B cell (primary cell): ENCODE data around the gene ISOC2.

Experiments
- CTCF ChIP-seq: fragments of 200-600 bp; IDR thresholded peaks from one replicate; pipeline ENCODE4 v1.8.0; 2022; ENCODE audit warnings: antibody characterized with exemption, mild to moderate bottlenecking
- EZH2 ChIP-seq: IDR thresholded peaks from 2 replicates; pipeline ENCODE4 v1.6.1; 2012; ENCODE audit warnings: borderline replicate concordance, low read depth, mild to moderate bottlenecking, moderate library complexity, low read length; ENCODE audit not compliant: insufficient read depth, poor library complexity, severe bottlenecking

GRCh38 chr19:55439052-55439451 lies 22.4 kb downstream of the ISOC2 start:
- TF ChIP-seq CTCF (no peak), EZH2 (no peak)
